Spleen (tissue), 11 donors: ENCODE data around the gene PCDHGB1. TPM values are rescaled to one million over a fixed set of nuclear protein-coding genes. Genes with fewer than 3 reads are reported as not detected.

Source experiments
- DNase-seq: peaks from one replicate; pipeline ENCODE4 v3.0.0-alpha.2; 2020
- H3K27ac ChIP-seq, 8 donors: fragments of 200-600 bp; sonication (generic) in 7 of 8; 1 replicate in 4 of 8; 2 replicates in 4 of 8; pipeline versions ENCODE4 v1.5.0 to v1.8.0; 2016 to 2021; ENCODE audit warnings: inconsistent platforms in 4 of 8, mild to moderate bottlenecking in 4 of 8, moderate library complexity in 1 of 8
- H3K27me3 ChIP-seq, 7 donors: fragments of 200-600 bp; sonication (generic) in 6 of 7; replicated peaks in 1 of 7; 1 replicate in 4 of 7; 2 replicates in 3 of 7; pipeline versions ENCODE4 v1.5.0 to v1.8.0; 2016 to 2021; ENCODE audit warnings: inconsistent platforms in 3 of 7, mild to moderate bottlenecking in 1 of 7
- H3K36me3 ChIP-seq, 6 donors: fragments of 200-600 bp; sonication (generic) in 5 of 6; 1 replicate in 4 of 6; 2 replicates in 2 of 6; pipeline versions ENCODE4 v1.5.0 to v1.8.0; 2016 to 2021; ENCODE audit warnings: inconsistent platforms in 2 of 6
- H3K4me1 ChIP-seq, 6 donors: fragments of 200-600 bp; sonication (generic) in 5 of 6; 1 replicate in 3 of 6; 2 replicates in 3 of 6; pipeline versions ENCODE4 v1.5.0 to v1.8.0; 2016 to 2021; ENCODE audit warnings: inconsistent platforms in 3 of 6
- H3K4me3 ChIP-seq, 8 donors: fragments of 200-600 bp; sonication (generic) in 7 of 8; 1 replicate in 4 of 8; 2 replicates in 4 of 8; pipeline versions ENCODE4 v1.5.0 to v1.8.0; 2016 to 2021; ENCODE audit warnings: inconsistent platforms in 4 of 8, mild to moderate bottlenecking in 4 of 8, moderate library complexity in 2 of 8
- H3K9me3 ChIP-seq, 8 donors: fragments of 200-600 bp; sonication (generic) in 7 of 8; 1 replicate in 4 of 8; 2 replicates in 4 of 8; pipeline versions ENCODE4 v1.5.0 to v1.8.0; 2016 to 2021; ENCODE audit warnings: inconsistent platforms in 4 of 8
- CTCF ChIP-seq, 11 experiments: fragments of 200-600 bp in 7 of 11; fragments of 450-650 bp in 4 of 11; sonication (generic) in 4 of 11; IDR thresholded peaks in 8 of 11; conservative IDR thresholded peaks in 3 of 11; 1 replicate in 7 of 11; 2 replicates in 4 of 11; pipeline versions ENCODE4 v1.4.0 to v1.8.0; 2016 to 2021; ENCODE audit warnings: antibody characterized with exemption in 11 of 11, inconsistent platforms in 4 of 11, mild to moderate bottlenecking in 1 of 11
- POLR2A ChIP-seq, 3 donors: fragments of 450-650 bp; IDR thresholded peaks; one replicate each; pipeline ENCODE4 v1.5.1; 2017; ENCODE audit warnings: antibody characterized with exemption in 3 of 3, mild to moderate bottlenecking in 1 of 3
- POLR2AphosphoS5 ChIP-seq, 3 donors: sonication (generic); formaldehyde crosslinking; IDR thresholded peaks; one replicate each; pipeline ENCODE4 v1.5.1; 2017; ENCODE audit warnings: antibody characterized with exemption in 3 of 3
- WGBS, 5 donors: extraction: QIAGEN DNeasy Blood & Tissue Kit in 3 of 5; methylation state at CpG; one replicate each; pipeline versions ENCODE4 v1.1.5 to v1.1.7; 2013 to 2018; 5-methylcytosine and 5-hydroxymethylcytosine counted together
- intact Hi-C: fragments of 100-400 bp; cut with DNase I; formaldehyde crosslinking; loops from one replicate; pipeline ENCODE4 v1.15.0; 2023; ENCODE audit warnings: low total_unique reads
- polyA plus RNA-seq, 3 donors: library from polyadenylated mRNA; stranded (reverse); fragments of 200-250 nt; gene quantifications; one replicate each; pipeline ENCODE4 v1.2.1, GENCODE V29; 2013
- total RNA-seq, 7 donors: library from RNA; depleted of rRNA in 3 of 7; stranded (reverse); fragments of >200 nt in 3 of 7; fragmentation: NEBNext Ultra II Directional in 4 of 7; extraction: Animal tissue kit (Norgen Biotek cat#: 25700) in 4 of 7; gene quantifications; one replicate each; pipeline versions ENCODE4 v1.1.0 to v1.2.1, GENCODE V29; 2016 to 2021
- donor health status: healthy with polysubstance abuse.
- donor health status: DM: no; HTN: no; CAD: no; lungs with moderate emphysema.
- donor health status: DM: no; HTN: no; CAD: no.
- donor health status: Bipolar disorder and iron deficiency.
- donor health status: healthy.
- donor health status: DM: no; HTN: no; CAD: no.
- donor health status: DM: yes; HTN: yes; CAD: no.

The PCDHGB1 gene
- total and polyA plus RNA-seq, 10 donors = 0.04 to 3.7 (median 1.5) TPM; not detected in 1

- DNase-seq = no peak
- no peak within 1 kb of the TSS for H3K27ac ChIP-seq
- H3K4me3 ChIP-seq = peak within 1 kb of the TSS in 3 of 8 donors; percentile 11 to 54 (median 22)
- 17 to 28% (median 22%) methylated on average over 28 to 29 of the region's 29 CpGs for WGBS, 5 donors
- H3K36me3 ChIP-seq = no peaks in the 10 kb centered on the region
- TF ChIP-seq POLR2AphosphoS5 (IDR thresholded peaks at IDR 0.05) (no peak), CTCF (IDR thresholded peaks at IDR 0.05 in 8 of 11, conservative IDR thresholded peaks at IDR 0.05 in 3 of 11) (peak in 4 of 11 experiments; percentile 21 to 25 (median 24)), POLR2A (IDR thresholded peaks at IDR 0.05) (no peak)
- intact Hi-C loops = no loop called here
- peaks cover 0 to 92% (median 20%) of the 10 kb centered on the region in 7 donors for H3K27me3 ChIP-seq
- H3K4me1 ChIP-seq = no peaks in the 10 kb centered on the region
- H3K9me3 ChIP-seq = peaks cover 0 to 100% (median 85%) of the 10 kb centered on the region in 8 donors
Measured at GRCh38 chr5:141354900-141355469, 5.1 kb downstream of the PCDHGB1 start, which contains the start of gene PCDHGA4. Gene PCDHGA4, plus strand, starts transcription at chr5:141355021. Its CDS starts 87 bp downstream, at chr5:141355108.

- H3K36me3 ChIP-seq = no peaks in the 10 kb centered on the region
- peak overlapping the region in 2 of 8 donors; percentile 22 to 54 for H3K4me3 ChIP-seq
- no peaks in the 10 kb centered on the region for H3K4me1 ChIP-seq
- peaks cover 0 to 100% (median 85%) of the 10 kb centered on the region in 8 donors for H3K9me3 ChIP-seq
- TF ChIP-seq POLR2AphosphoS5 (IDR thresholded peaks at IDR 0.05) (no peak), POLR2A (IDR thresholded peaks at IDR 0.05) (no peak), CTCF (IDR thresholded peaks at IDR 0.05 in 8 of 11, conservative IDR thresholded peaks at IDR 0.05 in 3 of 11) (no peak)
- no peak overlapping the region for H3K27ac ChIP-seq
- no peak for DNase-seq
- intact Hi-C loops = no loop called here
- WGBS, 5 donors = 50 to 62% (median 52%) methylated on average over 24 of the region's 24 CpGs
- peaks cover 0 to 92% (median 14%) of the 10 kb centered on the region in 7 donors for H3K27me3 ChIP-seq
Measured at GRCh38 chr5:141355641-141356040, 5.7 kb downstream of the PCDHGB1 start.

GRCh38 chr5:141356133-141356532 is 6.2 kb downstream of the PCDHGB1 start:
- WGBS, 5 donors = 65 to 74% (median 69%) methylated on average over 5 of the region's 5 CpGs
- H3K36me3 ChIP-seq = no peaks in the 10 kb centered on the region
- H3K4me1 ChIP-seq = no peaks in the 10 kb centered on the region
- no peak overlapping the region for H3K4me3 ChIP-seq
- peaks cover 0 to 100% (median 85%) of the 10 kb centered on the region in 8 donors for H3K9me3 ChIP-seq
- TF ChIP-seq POLR2A (IDR thresholded peaks at IDR 0.05) (no peak), CTCF (IDR thresholded peaks at IDR 0.05 in 8 of 11, conservative IDR thresholded peaks at IDR 0.05 in 3 of 11) (no peak), POLR2AphosphoS5 (IDR thresholded peaks at IDR 0.05) (no peak)
- no peak overlapping the region for H3K27ac ChIP-seq
- H3K27me3 ChIP-seq = peaks cover 0 to 92% (median 10%) of the 10 kb centered on the region in 7 donors
- intact Hi-C loops = no loop called here
- no peak for DNase-seq

GRCh38 chr5:141356950-141357349 is 7.1 kb downstream of the PCDHGB1 start:
- H3K4me3 ChIP-seq = no peak overlapping the region
- DNase-seq = no peak
- H3K36me3 ChIP-seq = no peaks in the 10 kb centered on the region
- peaks cover 0 to 100% (median 85%) of the 10 kb centered on the region in 8 donors for H3K9me3 ChIP-seq
- WGBS, 5 donors = 43 to 57% (median 45%) methylated on average over 16 to 19 of the region's 19 CpGs
- peaks cover 0 to 92% (median 5%) of the 10 kb centered on the region in 7 donors for H3K27me3 ChIP-seq
- H3K4me1 ChIP-seq = no peaks in the 10 kb centered on the region
- intact Hi-C loops = no loop called here
- H3K27ac ChIP-seq = no peak overlapping the region
- no peak for TF ChIP-seq POLR2A (IDR thresholded peaks at IDR 0.05)
- TF ChIP-seq CTCF (IDR thresholded peaks at IDR 0.05 in 8 of 11, conservative IDR thresholded peaks at IDR 0.05 in 3 of 11) = no peak
- no peak for TF ChIP-seq POLR2AphosphoS5 (IDR thresholded peaks at IDR 0.05)
